IPS-NIHi7 (cell line): Measurements from ENCODE around the gene ARHGAP26.
A peak's percentile ranks its signal among the peaks of the same experiment; 100 is the strongest.
"Not testable (repeated sequence)": the region's sequence is repeated elsewhere in the genome, so short reads cannot be mapped to it uniquely, and the experiment has no call there.

Source experiments
- DNase-seq: peaks from one replicate; pipeline ENCODE4 v3.0.0; 2012; ENCODE audit warnings: mixed read lengths; ENCODE audit errors: extremely low spot score

ARHGAP26 gene

GRCh38 chr5:142959683-142960657 is 189.8 kb downstream of the ARHGAP26 start:
- DNase-seq: no peak

GRCh38 chr5:142961440-142962173 is 191.4 kb downstream of the ARHGAP26 start:
- DNase-seq: no peak

DNA sequence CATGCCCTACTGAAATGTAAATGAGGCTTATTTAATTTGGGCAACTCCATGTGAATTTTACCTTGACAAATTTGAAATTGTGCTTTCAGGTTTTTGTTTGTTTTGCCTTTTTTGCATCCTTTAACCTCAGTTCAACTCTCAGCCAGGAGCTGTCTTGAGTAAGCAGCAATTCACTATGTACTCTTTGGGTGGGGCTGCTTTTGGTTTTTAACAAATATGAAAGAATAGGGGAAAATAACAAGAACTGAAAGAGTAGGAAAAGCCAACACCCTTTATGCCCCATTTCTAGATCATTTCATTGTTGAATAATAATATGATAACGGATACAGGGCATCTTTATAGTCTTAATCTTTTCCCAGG is 192.0 kb downstream of the ARHGAP26 start:
- no peak for DNase-seq

DNA sequence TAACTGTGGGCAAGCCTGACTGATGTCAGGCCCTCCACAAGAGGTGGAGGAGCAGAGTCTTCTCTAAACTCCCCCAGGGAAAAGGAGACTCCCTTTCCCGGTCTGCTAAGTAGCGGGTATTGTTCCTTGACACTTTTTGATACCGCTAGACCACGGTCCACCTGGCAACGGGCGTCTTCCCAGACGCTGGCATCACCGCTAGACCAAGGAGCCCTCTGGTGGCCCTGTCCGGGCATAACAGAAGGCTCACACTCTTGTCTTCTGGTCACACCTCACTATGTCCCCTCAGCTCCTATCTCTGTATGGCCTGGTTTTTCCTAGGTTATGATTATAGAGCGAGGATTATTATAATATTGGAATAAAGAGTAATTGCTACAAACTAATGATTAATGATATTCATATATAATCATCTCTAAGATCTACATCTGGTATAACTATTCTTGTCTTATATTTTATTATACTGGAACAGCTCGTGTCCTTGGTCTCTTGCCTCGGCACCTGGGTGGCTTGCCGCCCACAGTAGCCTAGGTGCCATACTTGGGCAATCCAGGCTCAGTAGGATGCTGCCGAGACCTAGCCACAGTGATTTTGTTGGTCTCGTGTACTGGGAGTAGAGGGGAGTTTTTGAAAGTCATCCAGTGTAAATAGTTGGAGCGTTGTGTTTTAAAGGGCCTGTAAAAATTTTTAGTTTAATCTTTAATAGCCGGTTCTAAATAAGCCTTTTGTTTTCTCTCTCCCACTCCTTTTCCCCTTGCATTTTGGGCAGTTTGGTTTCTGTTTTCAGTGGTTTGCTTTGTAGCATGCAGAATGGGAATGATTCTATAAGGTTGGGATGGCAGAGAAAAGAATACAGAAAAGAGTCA is 195.3 kb downstream of the ARHGAP26 start:
- DNase-seq: not testable (repeated sequence)

DNA sequence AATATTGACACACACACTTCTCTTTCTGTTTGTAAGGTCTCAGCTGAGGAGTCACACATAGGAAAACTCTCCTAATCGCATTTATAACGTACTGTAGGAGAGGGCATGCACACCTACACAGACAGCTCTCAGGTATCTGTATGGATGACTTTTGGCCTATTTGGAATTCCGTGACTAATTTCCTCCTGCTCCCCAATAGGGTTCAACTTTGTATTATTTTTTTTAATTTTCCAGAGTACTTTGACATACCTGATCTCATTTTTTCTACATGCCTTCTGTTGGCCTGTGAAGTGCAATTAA is 195.9 kb downstream of the ARHGAP26 start:
- no peak for DNase-seq

DNA sequence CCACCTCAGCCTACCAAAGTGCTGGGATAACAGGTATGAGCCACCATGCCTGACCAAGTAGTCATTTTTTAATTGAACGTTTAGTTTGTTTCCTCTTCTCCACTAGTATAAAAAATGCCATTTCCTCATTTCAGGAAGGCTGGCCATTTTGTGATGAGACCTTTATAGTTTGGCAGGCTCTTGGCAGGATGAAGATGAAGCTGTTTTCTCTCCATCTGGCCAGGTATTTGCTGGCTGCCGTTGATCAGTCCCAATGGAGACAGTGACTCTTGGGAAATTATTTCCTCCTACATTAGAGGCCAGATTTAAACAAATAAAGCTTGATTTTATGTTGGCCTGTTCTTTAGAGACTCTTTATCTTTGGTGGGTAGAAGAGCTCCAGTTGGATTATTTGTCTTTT is 199.0 kb downstream of the ARHGAP26 start:
- DNase-seq: no peak

- DNase-seq: no peak
These were observed 199.7 kb downstream of the ARHGAP26 start for GRCh38 chr5:142969624-142970439.

DNA sequence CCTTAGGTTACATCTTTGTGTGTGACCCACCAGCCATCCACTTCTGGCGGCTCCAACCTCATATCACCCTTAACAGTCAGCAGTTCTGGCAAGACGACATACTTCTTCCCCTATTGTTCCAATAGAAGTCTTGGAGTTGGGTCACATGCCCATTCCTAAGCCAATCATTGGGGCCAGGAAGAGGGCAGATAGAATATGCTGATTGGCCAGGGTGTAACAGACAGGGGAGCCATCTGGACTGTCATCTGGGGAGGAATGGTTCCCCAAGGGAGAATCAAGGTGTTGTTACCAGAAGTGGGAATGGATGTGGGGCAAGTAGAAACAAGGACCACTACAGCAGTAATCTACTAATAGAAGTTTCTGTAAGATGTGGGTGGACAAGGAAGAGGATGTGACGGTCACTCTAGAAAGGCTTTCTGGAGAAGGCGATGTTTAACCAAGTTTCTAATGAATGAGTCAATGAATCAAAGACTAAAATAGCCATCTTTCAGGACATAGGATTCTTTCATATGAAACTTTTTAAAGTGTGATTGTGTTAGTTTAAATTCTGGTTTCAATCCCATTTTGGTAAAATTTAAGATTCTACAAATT is 200.4 kb downstream of the ARHGAP26 start:
- DNase-seq: no peak

DNA sequence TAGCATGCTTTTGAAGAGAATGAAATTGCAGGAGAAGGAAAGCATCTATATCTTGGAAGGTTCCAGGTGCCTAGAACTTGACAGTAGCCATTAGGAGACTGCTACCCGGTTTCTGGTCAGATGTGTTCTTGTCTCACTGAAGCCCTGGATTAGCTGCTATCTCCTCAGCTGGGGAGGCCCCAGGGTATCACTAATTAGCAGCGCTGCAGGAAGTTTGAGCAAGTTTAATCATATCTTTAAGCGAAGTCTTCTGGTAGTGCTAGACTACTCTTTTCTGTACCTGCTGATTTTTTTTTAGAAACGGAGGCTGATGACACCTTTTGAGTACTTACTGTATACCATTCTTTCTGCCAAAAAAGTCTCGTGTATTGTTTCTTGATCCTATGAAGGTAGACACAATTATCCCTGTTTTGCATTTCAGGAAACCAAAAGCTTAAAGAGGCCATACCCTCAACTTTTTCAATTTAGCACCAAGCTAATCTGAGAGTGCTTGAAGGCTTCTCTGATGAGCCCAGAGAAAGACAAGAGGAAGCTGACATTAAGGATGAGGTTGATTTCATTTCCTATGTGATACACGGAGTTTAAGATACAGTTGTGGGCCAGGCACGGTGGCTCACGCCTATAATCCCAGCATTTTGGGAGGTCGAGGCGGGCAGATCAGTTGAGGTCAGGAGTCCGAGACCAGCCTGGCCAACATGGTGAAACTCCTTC is 201.3 kb downstream of the ARHGAP26 start:
- DNase-seq: no peak

DNA sequence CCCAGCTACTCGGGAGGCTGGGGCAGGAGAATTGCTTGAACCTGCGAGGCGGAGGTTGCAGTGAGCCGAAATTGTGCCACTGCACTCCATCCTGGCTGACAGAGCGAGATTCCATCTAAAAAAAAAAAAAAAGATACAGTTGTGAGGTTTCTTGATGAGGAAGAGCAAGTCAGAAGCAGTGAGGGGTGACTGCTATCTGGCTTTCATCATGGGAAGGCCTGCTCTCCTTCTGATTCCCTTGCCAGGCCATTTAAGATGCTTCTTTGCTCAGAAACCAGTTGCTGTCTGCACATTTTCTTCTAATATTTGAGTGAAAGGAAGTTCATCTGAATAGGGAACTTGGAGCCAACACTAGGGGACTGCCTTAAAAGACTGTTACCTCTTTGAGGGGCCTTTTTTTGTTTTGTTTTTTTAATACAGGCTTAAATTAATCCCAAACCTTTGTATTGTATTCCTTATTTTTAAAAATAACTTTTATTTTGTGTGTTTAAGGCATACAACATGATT is 201.9 kb downstream of the ARHGAP26 start:
- no peak for DNase-seq

DNA sequence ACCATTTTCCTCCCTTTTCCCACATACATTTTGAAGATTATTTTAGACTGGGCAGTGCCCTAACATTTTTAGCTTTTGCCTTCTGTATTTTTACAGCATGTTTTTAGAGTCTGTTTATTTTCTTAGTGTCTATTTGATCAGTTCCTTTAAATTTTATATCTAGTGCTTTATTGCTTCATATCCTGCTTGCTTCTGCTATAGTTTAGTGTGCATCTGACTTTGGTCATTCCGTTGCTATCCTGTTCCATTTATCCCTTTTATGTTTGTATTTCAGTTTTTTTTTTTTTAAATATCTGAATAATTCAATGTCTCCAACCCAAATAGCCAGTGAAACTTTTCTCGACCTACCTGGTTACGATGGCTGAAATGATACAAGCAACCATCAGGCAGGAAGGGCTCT is 203.8 kb downstream of the ARHGAP26 start:
- no peak for DNase-seq

- no peak for DNase-seq
These were observed 204.2 kb downstream of the ARHGAP26 start for GRCh38 chr5:142974409-142974808.

DNA sequence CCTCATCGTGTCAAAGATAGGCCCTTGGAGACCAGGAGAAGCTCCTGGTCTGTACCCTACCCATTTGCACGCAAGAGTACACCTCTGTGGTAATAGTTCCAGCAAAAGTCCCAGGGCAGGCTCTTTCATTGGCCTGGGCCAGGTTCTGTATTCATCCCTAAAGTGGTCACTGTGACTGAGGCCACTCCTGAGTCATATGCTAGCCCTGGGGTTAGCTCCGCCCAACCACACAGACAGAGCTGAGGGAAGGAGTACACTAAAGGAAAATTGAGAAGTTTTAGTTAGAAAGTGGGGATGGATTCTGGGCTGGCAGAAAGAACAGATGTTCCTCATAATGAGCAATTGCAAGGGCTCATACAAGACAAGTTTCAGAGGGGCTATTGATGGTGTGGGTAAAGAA is 206.7 kb downstream of the ARHGAP26 start:
- no peak for DNase-seq

- DNase-seq: no peak
These were observed 207.3 kb downstream of the ARHGAP26 start for GRCh38 chr5:142977363-142978051.

GRCh38 chr5:142978252-142978651 is 208.1 kb downstream of the ARHGAP26 start:
- DNase-seq: no peak

GRCh38 chr5:142978726-142979125 is 208.5 kb downstream of the ARHGAP26 start:
- DNase-seq: no peak

- DNase-seq: peak; percentile 59
These were observed 209.5 kb downstream of the ARHGAP26 start for GRCh38 chr5:142979636-142980035.

GRCh38 chr5:142981475-142981874 is 211.3 kb downstream of the ARHGAP26 start:
- no peak for DNase-seq
